LNCAP (cell line): ENCODE data around the gene EMC9.

ENCODE experiments used
- TF ChIP-seq, protein P1 (sequence below): fragments of 450-650 bp; IDR thresholded peaks from 2 replicates; pipeline ENCODE4 v1.5.1; 2017; ENCODE audit warnings: mild to moderate bottlenecking

EMC9 gene

DNA sequence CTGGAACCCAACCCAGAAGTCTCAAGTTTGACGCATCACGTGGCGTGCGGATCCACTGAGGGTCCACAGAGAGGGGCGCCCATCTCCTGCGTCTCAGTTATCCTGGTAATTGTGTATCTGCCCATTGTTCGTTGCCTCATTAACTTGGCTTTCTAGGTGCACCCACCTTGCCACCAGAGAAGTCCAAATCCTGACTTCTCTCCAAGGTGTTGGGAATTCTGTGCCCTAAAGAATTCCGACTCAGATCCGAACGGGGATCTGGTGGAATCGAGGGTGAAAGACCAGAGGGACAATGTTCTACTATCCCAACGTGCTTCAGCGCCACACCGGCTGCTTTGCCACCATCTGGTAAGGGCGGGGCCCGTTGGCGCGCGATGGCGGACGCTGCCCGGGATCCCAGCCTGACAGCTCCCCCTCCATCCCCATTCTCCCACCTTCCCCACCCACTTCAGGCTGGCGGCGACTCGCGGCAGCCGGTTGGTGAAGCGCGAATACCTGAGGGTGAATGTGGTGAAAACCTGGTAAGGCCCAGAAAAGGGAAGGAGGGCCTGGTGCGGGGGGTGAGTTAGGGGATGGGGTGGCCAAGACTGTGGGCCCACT, 31.0 kb upstream of the EMC9 start:
- TF ChIP-seq, protein P1, sequence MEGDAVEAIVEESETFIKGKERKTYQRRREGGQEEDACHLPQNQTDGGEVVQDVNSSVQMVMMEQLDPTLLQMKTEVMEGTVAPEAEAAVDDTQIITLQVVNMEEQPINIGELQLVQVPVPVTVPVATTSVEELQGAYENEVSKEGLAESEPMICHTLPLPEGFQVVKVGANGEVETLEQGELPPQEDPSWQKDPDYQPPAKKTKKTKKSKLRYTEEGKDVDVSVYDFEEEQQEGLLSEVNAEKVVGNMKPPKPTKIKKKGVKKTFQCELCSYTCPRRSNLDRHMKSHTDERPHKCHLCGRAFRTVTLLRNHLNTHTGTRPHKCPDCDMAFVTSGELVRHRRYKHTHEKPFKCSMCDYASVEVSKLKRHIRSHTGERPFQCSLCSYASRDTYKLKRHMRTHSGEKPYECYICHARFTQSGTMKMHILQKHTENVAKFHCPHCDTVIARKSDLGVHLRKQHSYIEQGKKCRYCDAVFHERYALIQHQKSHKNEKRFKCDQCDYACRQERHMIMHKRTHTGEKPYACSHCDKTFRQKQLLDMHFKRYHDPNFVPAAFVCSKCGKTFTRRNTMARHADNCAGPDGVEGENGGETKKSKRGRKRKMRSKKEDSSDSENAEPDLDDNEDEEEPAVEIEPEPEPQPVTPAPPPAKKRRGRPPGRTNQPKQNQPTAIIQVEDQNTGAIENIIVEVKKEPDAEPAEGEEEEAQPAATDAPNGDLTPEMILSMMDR, result no peak

DNA sequence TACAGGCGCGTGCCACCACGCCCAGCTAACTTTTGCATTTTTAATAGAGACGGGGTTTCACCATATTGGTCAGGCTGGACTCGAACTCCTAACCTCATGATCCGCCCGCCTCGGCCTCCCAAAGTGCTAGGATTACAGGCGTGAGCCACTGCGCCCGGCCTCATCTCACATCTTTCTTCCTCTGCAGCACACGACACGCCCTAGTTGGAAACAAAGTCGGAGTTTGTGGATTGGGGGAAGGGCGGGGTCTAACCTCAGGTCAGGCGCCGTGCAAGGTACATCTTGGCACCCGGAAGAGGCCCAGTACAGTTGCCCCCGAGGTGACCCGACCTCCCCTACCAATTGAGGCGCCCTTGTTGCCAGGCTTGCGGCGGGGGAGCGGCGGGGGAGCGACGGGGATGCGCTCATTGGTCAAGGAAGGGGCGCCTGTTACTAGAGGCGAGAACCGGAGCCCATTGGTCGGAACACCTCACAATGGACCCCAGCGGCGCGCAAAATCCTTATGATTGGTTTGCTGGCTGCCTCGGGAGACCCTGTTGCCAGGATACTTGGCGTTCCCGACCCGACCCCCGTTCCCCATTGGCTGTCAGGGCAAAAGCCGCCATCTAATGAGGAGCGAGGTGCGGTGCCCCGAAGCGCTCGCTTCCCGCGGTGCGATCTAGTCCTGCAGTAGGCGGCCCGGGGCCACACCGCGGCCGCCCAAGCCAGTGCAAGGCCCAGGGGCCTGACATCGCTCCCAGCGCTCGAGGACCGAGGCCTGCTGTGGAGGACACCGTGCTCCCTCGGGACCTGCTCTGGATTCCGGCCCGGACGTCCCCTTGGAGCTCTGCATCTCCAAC, 30.2 kb upstream of the EMC9 start, which contains the start of gene REC8:
Gene REC8 (plus strand): TSS at position 659 of the 839 bp plus-strand sequence. CDS start 473 bp downstream, outside the sequence.
- TF ChIP-seq, protein P1, result no peak

DNA sequence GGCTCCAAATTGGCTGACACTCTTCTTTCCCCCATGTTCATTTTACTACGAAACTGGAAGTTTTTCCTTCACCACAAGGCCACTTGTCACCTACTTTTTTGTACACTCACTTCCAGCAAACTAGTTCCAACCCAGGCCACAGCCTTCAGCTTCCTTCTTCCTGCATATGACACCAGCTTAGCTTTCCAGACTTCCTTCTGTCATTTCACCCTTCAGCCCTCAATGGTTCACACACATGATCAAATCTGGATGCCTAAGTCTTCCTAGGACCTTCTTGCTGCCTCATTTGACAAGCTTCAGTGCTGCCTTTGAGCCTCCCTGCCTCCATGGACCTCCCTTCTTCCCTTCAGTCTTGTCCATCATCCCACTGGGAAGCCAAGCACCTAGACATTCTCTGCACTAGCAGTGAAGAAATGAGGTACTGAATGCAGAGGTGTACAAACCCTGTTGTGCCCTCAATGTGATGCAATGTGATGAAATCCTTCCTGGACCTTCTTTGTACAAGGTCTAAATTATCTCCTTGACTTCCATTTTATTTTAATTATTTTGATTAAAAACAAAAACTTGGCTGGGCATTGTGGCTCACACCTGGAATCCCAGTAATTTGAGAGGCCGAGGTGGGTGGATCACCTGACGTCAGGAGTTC, 26.2 kb upstream of the EMC9 start:
- TF ChIP-seq, protein P1, result no peak

DNA sequence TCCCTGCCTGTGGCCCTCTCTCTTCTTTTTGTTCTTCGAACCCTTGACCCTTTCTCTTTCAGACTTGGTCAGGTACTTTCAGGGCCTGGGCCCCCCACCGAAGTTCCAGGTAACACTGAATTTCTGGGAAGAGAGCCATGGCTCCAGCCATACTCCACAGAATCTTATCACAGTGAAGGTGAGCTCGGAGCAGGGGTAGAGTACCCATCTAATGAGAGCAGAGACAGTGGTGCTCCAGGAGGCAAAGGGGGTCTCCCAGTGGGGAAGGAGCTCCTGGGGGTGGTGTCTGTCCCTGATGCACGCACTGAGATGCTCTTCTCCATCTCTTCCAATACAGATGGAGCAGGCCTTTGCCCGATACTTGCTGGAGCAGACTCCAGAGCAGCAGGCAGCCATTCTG, 24.4 kb upstream of the EMC9 start:
- TF ChIP-seq, protein P1, result no peak

DNA sequence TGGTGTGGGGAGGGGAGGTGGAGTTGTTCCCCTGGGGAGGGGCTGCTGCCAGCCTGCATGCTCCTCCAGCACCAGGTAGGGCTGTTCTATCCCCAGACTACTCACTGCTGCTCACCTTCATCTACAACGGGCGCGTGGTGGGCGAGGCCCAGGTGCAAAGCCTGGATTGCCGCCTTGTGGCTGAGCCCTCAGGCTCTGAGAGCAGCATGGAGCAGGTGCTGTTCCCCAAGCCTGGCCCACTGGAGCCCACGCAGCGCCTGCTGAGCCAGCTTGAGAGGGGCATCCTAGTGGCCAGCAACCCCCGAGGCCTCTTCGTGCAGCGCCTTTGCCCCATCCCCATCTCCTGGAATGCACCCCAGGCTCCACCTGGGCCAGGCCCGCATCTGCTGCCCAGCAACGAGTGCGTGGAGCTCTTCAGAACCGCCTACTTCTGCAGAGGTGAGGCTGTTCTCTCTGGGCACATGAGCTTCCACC, 23.2 kb upstream of the EMC9 start:
- TF ChIP-seq, protein P1, result no peak

DNA sequence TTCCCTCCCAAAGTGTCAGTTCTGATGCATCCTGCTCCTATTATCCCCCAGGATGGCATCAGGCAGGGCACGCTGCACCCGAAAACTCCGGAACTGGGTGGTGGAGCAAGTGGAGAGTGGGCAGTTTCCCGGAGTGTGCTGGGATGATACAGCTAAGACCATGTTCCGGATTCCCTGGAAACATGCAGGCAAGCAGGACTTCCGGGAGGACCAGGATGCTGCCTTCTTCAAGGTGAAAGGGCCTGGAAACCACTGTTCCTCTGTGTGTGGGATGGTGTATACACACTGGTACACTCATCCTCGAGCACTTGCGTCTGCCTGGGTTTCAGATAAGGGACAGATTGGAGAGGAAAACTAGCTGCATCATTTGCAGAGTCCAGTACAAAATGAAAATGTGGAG, 20.7 kb upstream of the EMC9 start:
- TF ChIP-seq, protein P1, result no peak

DNA sequence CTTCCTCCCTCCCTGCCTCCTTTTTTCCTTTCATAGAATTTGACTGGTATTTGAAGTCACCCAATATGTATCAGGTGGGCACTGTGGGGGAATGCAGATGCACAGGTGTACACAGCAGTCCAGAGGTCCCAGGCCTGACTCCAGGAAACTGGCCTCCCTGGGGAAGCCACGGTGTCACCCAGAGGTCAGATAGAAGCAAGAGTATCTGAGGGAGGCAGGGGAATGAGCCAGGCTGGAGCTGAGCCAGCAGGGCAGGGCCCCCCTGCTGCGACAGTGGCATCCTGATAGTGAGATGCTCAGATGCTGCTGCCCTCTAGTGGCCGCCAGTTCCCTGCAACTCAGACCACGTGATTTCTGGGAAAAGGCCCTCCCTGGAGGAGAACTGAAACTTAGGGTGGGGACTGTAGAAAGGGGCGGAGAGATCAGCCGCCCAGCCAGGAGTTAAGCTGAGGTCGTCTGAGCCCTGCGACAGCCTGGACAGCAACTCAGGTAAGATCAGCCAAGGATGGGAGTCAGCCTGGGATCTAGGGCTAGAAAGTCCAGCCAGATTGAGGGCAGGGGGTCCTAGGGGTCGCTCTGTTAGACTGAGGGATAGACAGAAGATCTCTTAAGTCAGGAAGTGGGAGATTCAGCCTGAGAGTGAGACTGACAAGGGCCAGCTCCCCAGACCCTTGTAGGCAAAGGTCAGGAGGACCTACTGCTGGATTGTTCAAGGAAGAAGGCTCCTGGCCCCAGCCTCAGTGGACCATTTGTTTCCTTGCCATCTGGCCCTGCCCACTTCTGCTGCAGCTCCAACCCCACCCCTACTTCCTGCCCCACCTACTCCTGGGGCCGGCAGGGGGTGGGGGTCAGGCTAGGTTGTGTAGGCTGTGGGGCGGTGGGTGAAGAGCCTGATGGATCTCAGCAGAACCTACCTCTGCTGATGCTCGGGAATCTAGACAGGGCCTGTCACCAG, 19.7 kb upstream of the EMC9 start, which contains the start of gene IRF9:
Gene IRF9 (plus strand): TSS at position 416 of the 955 bp plus-strand sequence. CDS start 880 bp downstream, outside the sequence.
- TF ChIP-seq, protein P1, result peak; percentile 97
